SKM-1 (cell line): ENCODE measurements around the gene NKAIN1.
A peak's percentile ranks its signal among the peaks of the same experiment; 100 is the strongest.
"Not testable (repeated sequence)": the region's sequence is repeated elsewhere in the genome, so short reads cannot be mapped to it uniquely, and the experiment has no call there.

Experiments used
- DNase-seq: peaks from one replicate; lab custom pipeline; 2025; ENCODE audit not compliant: unreplicated experiment; lab: John Stamatoyannopoulos, UW

Gene NKAIN1

GRCh38 chr1:31198600-31198999, 41.1 kb downstream of the NKAIN1 start:
- no peak for DNase-seq

- no peak for DNase-seq
Measured at GRCh38 chr1:31198150-31198549, 41.5 kb downstream of the NKAIN1 start.

GRCh38 chr1:31196685-31197084, 43.0 kb downstream of the NKAIN1 start:
- no peak for DNase-seq

- not testable (repeated sequence) for DNase-seq
Measured at GRCh38 chr1:31195267-31195666, 44.4 kb downstream of the NKAIN1 start.

- DNase-seq, result no peak
Measured at GRCh38 chr1:31193729-31194128, 46.0 kb downstream of the NKAIN1 start.

- no peak for DNase-seq
Measured at GRCh38 chr1:31191281-31191680, 48.4 kb downstream of the NKAIN1 start.

- no peak for DNase-seq
Measured at GRCh38 chr1:31189696-31190674, 49.7 kb downstream of the NKAIN1 start.

GRCh38 chr1:31183927-31184554, 55.6 kb downstream of the NKAIN1 start:
- DNase-seq, result peak; percentile 8

- no peak for DNase-seq
Measured at GRCh38 chr1:31183126-31183525, 56.6 kb downstream of the NKAIN1 start.

- DNase-seq, result peak; percentile 32
Measured at GRCh38 chr1:31182352-31182751, 57.3 kb downstream of the NKAIN1 start.

- DNase-seq, result peak; percentile 18
Measured at GRCh38 chr1:31181515-31182343, 58.0 kb downstream of the NKAIN1 start.

- DNase-seq, result no peak
Measured at GRCh38 chr1:31180338-31180737, 59.3 kb downstream of the NKAIN1 start.

- not testable (repeated sequence) for DNase-seq
Measured at GRCh38 chr1:31176291-31176690, 63.4 kb downstream of the NKAIN1 start.

- no peak for DNase-seq
Measured at GRCh38 chr1:31170486-31170735, 69.3 kb downstream of the NKAIN1 start.

- DNase-seq, result no peak
Measured at GRCh38 chr1:31166462-31166861, 73.2 kb downstream of the NKAIN1 start.

GRCh38 chr1:31164291-31164690, 75.4 kb downstream of the NKAIN1 start:
- DNase-seq, result no peak

- no peak for DNase-seq
Measured at GRCh38 chr1:31163866-31164265, 75.8 kb downstream of the NKAIN1 start.

- DNase-seq, result no peak
Measured at GRCh38 chr1:31161571-31161970, 78.1 kb downstream of the NKAIN1 start.

GRCh38 chr1:31159869-31160611, 79.6 kb downstream of the NKAIN1 start:
- no peak for DNase-seq

GRCh38 chr1:31159323-31159722, 80.4 kb downstream of the NKAIN1 start:
- no peak for DNase-seq

- no peak for DNase-seq
Measured at GRCh38 chr1:31155216-31155806, 84.4 kb downstream of the NKAIN1 start.
